ENCODE measurements around the gene PSG1.
A peak's percentile ranks its signal among the peaks of the same experiment; 100 is the strongest.
"Not testable (repeated sequence)": the region's sequence is repeated elsewhere in the genome, so short reads cannot be mapped to it uniquely, and the experiment has no call there.

PSG1 gene

GRCh38 chr19:42879613-42880012 lies at the start of gene PSG1:
Gene PSG1, minus strand, starts transcription at chr19:42879713. Its CDS starts 132 bp downstream, at chr19:42879581.
- no peak for DNase-seq

- no peak for DNase-seq
Observed at GRCh38 chr19:42928896-42929295, 49.4 kb upstream of the PSG1 start.

- DNase-seq = no peak
Observed at GRCh38 chr19:42926781-42927180, 47.3 kb upstream of the PSG1 start.

- peak; percentile 45 for DNase-seq
Observed at GRCh38 chr19:42923106-42923505, 43.6 kb upstream of the PSG1 start.

- DNase-seq = not testable (repeated sequence)
Observed at GRCh38 chr19:42920971-42921370, 41.5 kb upstream of the PSG1 start.

GRCh38 chr19:42919757-42920079 lies 40.2 kb upstream of the PSG1 start:
- DNase-seq = no peak

GRCh38 chr19:42919070-42919756 lies 39.7 kb upstream of the PSG1 start:
- DNase-seq = not testable (repeated sequence)

- not testable (repeated sequence) for DNase-seq
Observed at GRCh38 chr19:42918377-42919069, 39.0 kb upstream of the PSG1 start.

- DNase-seq = not testable (repeated sequence)
Observed at GRCh38 chr19:42917634-42918033, 38.1 kb upstream of the PSG1 start, which contains the start of gene PSG6. Gene PSG6, minus strand, starts transcription at chr19:42917894. Its CDS starts 102 bp downstream, at chr19:42917792.

GRCh38 chr19:42916931-42917330 lies 37.4 kb upstream of the PSG1 start:
- DNase-seq = not testable (repeated sequence)

- not testable (repeated sequence) for DNase-seq
Observed at GRCh38 chr19:42913516-42913915, 34.0 kb upstream of the PSG1 start.

GRCh38 chr19:42912941-42913340 lies 33.4 kb upstream of the PSG1 start:
- DNase-seq = not testable (repeated sequence)

GRCh38 chr19:42911731-42912130 lies 32.2 kb upstream of the PSG1 start:
- not testable (repeated sequence) for DNase-seq

- not testable (repeated sequence) for DNase-seq
Observed at GRCh38 chr19:42906162-42906561, 26.6 kb upstream of the PSG1 start.

- DNase-seq = not testable (repeated sequence)
Observed at GRCh38 chr19:42900561-42900960, 21.0 kb upstream of the PSG1 start.

- DNase-seq = not testable (repeated sequence)
Observed at GRCh38 chr19:42899674-42900073, 20.2 kb upstream of the PSG1 start.

GRCh38 chr19:42899110-42899509 lies 19.6 kb upstream of the PSG1 start:
- DNase-seq = not testable (repeated sequence)

- DNase-seq = not testable (repeated sequence)
Observed at GRCh38 chr19:42898656-42899055, 19.1 kb upstream of the PSG1 start.

GRCh38 chr19:42897729-42898128 lies 18.2 kb upstream of the PSG1 start:
- DNase-seq = not testable (repeated sequence)

GRCh38 chr19:42890446-42890845 lies 10.9 kb upstream of the PSG1 start:
- DNase-seq = not testable (repeated sequence)

- not testable (repeated sequence) for DNase-seq
Observed at GRCh38 chr19:42887876-42888445, 8.4 kb upstream of the PSG1 start.

GRCh38 chr19:42882730-42883129 lies 3.2 kb upstream of the PSG1 start:
- DNase-seq = not testable (repeated sequence)

- DNase-seq = not testable (repeated sequence)
Observed at GRCh38 chr19:42882010-42882409, 2.5 kb upstream of the PSG1 start.

- DNase-seq = not testable (repeated sequence)
Observed at GRCh38 chr19:42881279-42881678, 1.8 kb upstream of the PSG1 start.

Measured in hematopoietic multipotent progenitor cell treated with erythropoietin and hydrocortisone succinate and interleukin-3 and kit ligand, for 8 days (in vitro differentiated cells).